ENCODE results near the gene BCKDHA.

The BCKDHA gene

DNA sequence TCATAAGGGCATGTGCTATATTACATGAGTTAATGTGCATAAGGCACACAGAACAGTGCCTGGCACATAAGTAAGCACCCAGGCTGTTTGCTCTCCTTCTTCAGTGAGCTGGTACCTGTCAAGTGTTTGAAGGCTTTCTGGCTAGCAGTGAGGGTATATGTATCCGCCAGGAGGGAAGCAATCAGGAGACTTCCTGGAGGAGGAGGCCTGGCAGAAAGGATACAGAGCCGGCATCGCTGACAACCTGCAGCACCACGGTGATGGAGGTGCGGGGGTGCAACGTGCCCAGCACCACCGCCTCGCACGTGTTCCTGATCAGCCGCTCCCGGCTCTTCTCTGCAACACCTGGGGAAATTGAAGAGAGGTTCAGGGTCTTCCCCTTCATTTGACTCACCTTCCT, 6.0 kb upstream of the BCKDHA start:
- Histone ChIP-seq H2AFZ (ENCODE audit: low read length, unreplicated experiment) (no peak overlapping the region), H3K27me3 (ENCODE audit: insufficient read depth, low read length) (no peaks in the 10 kb centered on the region), H3K27ac (ENCODE audit: low read depth, low read length) (no peak overlapping the region), H3K4me3 (ENCODE audit: low read depth, low read length) (no peak overlapping the region), H3K79me2 (ENCODE audit: control insufficient read depth, insufficient read depth, low read length, unreplicated experiment) (no peaks in the 10 kb centered on the region), H3K4me1 (ENCODE audit: control insufficient read depth, insufficient read depth, low read length, unreplicated experiment) (no peaks in the 10 kb centered on the region), H3K36me3 (ENCODE audit: insufficient read depth, low read length) (no peaks in the 10 kb centered on the region)

DNA sequence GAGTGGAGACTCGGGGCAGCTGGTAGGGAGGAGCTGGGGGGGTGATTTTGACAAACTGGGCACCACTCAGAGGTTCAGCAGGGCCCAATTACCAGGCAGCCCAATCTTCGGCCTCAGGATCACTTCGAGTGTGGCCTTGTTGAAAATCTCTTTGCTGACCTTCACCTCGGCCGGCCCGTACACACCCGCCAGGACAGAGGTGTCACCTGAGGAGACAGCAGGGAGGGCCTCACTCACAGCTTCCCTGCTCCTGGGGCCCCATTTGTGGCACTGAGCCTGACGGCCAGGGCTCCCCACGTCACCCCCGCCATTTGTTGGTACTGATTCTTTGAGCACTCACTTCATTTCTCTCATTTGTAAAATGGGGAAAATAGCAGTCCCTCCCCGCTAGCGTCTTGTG, 4.8 kb upstream of the BCKDHA start:
- no peaks in the 10 kb centered on the region for H3K27me3 ChIP-seq (ENCODE audit: insufficient read depth, low read length)
- H3K27ac ChIP-seq (ENCODE audit: low read depth, low read length) = no peak overlapping the region
- no peak overlapping the region for H2AFZ ChIP-seq (ENCODE audit: low read length, unreplicated experiment)
- H3K36me3 ChIP-seq (ENCODE audit: insufficient read depth, low read length) = no peaks in the 10 kb centered on the region
- no peak overlapping the region for H3K4me3 ChIP-seq (ENCODE audit: low read depth, low read length)
- no peaks in the 10 kb centered on the region for H3K79me2 ChIP-seq (ENCODE audit: control insufficient read depth, insufficient read depth, low read length, unreplicated experiment)
- H3K4me1 ChIP-seq (ENCODE audit: control insufficient read depth, insufficient read depth, low read length, unreplicated experiment) = no peaks in the 10 kb centered on the region

DNA sequence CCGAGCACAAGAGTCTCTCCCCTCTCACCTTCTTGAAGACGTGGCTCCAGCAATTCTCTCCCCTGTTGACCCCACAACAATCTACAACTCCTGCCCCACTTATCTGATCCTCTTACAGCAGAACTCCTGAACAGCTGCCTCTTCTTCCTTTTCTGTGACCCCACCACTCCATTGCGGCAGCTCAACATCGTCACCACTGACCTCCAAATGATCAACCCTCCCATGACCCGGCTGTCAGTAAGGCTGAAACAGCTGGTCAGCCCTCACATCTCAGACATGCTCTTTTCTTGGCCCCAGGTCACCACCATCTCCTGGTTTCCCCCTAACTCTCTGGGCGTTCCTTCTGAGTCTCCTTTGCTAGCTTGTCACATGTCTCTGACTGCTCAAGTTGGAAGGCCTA, 2.3 kb upstream of the BCKDHA start:
- H3K36me3 ChIP-seq (ENCODE audit: insufficient read depth, low read length) = no peaks in the 10 kb centered on the region
- no peak overlapping the region for H3K27ac ChIP-seq (ENCODE audit: low read depth, low read length)
- H3K4me3 ChIP-seq (ENCODE audit: low read depth, low read length) = no peak overlapping the region
- peaks cover 6% of the 10 kb centered on the region for H3K4me1 ChIP-seq (ENCODE audit: control insufficient read depth, insufficient read depth, low read length, unreplicated experiment)
- H2AFZ ChIP-seq (ENCODE audit: low read length, unreplicated experiment) = no peak overlapping the region
- H3K79me2 ChIP-seq (ENCODE audit: control insufficient read depth, insufficient read depth, low read length, unreplicated experiment) = peaks cover 10% of the 10 kb centered on the region
- no peaks in the 10 kb centered on the region for H3K27me3 ChIP-seq (ENCODE audit: insufficient read depth, low read length)

DNA sequence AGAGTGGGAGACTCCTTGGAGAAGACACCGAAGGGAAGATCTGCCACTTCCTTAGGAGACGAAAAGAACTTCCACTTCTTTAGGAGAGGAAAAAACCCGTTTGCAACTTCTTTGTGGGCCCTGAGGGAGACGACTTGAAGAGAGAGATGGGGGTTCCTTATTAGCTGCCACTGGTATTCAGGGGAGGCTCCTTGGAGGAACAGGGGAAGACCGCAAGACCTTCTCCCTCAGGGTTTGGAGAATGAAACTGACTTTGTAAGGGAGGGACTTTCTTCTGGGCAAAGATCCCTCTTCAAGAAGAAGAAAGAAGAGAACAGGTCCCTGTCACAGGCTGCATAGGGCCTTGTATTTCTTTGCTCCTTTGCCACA, 416 bp downstream of the BCKDHA start:
- Histone ChIP-seq H3K36me3 (ENCODE audit: insufficient read depth, low read length) (no peaks in the 10 kb centered on the region), H3K4me3 (ENCODE audit: low read depth, low read length) (peak overlapping the region; percentile 99), H3K4me1 (ENCODE audit: control insufficient read depth, insufficient read depth, low read length, unreplicated experiment) (peaks cover 6% of the 10 kb centered on the region), H2AFZ (ENCODE audit: low read length, unreplicated experiment) (peak overlapping the region; percentile 82), H3K27ac (ENCODE audit: low read depth, low read length) (peak overlapping the region; percentile 94), H3K79me2 (ENCODE audit: control insufficient read depth, insufficient read depth, low read length, unreplicated experiment) (peaks cover 10% of the 10 kb centered on the region), H3K27me3 (ENCODE audit: insufficient read depth, low read length) (no peaks in the 10 kb centered on the region)

DNA sequence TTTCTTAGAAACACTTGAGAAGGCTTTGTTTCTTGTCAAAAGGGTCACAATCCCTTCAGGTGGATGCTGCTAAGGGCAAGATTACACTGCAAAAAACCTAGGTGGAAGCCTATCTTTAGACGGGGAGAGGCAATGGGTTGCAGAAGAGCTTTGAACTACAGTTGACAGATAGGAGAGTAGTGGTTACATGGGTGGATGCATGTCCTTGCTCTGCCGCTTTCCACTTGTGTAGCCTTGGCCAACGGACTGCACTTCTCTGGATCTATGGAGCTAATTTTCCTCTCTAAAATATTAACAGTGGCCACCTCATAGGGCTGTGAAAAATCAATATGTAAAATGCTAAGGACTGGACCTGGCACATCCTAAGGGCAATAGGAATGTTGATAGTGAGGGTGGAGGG, 980 bp downstream of the BCKDHA start:
- peaks cover 12% of the 10 kb centered on the region for H3K79me2 ChIP-seq (ENCODE audit: control insufficient read depth, insufficient read depth, low read length, unreplicated experiment)
- H3K27ac ChIP-seq (ENCODE audit: low read depth, low read length) = no peak overlapping the region
- peaks cover 6% of the 10 kb centered on the region for H3K4me1 ChIP-seq (ENCODE audit: control insufficient read depth, insufficient read depth, low read length, unreplicated experiment)

DNA sequence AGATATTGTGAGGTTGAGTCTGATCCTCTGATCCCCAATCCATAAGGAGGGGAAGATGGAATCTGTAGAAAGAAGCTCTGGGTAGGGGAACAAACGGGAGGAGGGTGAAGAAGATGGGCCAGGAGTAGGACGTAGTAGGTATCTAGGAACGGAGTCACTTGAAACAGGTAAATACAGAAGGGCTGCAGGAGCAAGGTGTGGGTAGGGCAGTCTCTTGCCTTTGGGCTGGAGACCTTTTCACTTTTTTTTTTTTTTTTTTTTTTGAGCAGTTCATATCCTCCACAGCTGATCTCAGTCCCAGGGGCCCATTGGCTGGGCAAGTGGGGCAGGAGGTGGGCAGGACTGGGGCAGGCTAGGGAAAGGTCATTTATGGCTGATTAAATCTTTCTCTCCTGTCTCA, 1.5 kb downstream of the BCKDHA start:
- Histone ChIP-seq H3K4me3 (ENCODE audit: low read depth, low read length) (peak overlapping the region; percentile 99), H2AFZ (ENCODE audit: low read length, unreplicated experiment) (no peak overlapping the region), H3K79me2 (ENCODE audit: control insufficient read depth, insufficient read depth, low read length, unreplicated experiment) (peaks cover 12% of the 10 kb centered on the region), H3K27me3 (ENCODE audit: insufficient read depth, low read length) (no peaks in the 10 kb centered on the region), H3K4me1 (ENCODE audit: control insufficient read depth, insufficient read depth, low read length, unreplicated experiment) (peaks cover 6% of the 10 kb centered on the region), H3K27ac (ENCODE audit: low read depth, low read length) (no peak overlapping the region), H3K36me3 (ENCODE audit: insufficient read depth, low read length) (no peaks in the 10 kb centered on the region)

More for the DNA sequence above, 980 bp downstream of the BCKDHA start:
- no peaks in the 10 kb centered on the region for H3K27me3 ChIP-seq (ENCODE audit: insufficient read depth, low read length)
- H2AFZ ChIP-seq (ENCODE audit: low read length, unreplicated experiment) = no peak overlapping the region
- H3K36me3 ChIP-seq (ENCODE audit: insufficient read depth, low read length) = no peaks in the 10 kb centered on the region
- H3K4me3 ChIP-seq (ENCODE audit: low read depth, low read length) = peak overlapping the region; percentile 99

DNA sequence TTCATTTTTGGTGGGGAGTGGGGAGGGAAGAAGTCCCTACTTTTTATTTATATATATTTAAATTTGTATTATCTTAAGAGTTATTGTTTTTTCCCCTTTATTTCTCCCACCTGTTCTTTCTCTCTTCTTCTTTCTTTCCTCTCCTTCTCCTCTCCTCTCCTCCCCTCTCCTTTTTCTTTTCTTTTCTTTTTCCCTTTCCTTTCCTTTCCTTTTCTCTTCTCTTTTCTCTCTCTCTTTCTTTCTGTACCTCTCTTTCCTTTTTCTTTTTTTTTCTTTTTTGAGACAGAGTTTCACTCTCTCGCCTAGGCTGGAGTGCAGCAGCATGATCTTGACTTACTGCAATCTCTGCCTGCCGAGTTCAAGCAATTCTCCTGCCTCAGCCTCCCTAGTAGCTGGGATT, 1.9 kb downstream of the BCKDHA start:
- peaks cover 12% of the 10 kb centered on the region for H3K79me2 ChIP-seq (ENCODE audit: control insufficient read depth, insufficient read depth, low read length, unreplicated experiment)
- no peak overlapping the region for H3K4me3 ChIP-seq (ENCODE audit: low read depth, low read length)

DNA sequence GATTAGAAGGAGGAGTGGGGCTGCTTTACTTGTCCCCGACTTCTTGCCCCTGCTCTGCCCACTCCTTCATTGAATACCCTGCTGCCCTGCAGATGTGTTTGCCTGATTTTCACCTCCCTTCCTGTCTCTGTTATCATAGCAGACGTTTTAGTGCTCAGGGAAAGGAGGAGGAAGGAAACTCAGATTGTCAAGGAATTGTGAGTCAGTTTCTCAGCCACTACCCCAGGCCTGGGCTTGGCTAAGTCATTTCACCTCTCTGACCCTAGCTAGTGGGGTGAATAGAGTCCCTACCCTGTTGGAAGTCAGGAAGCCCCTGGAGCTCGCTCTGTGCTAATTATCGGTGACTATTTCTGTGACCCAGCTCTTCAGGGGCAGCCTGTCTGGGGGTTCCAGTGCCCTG, 3.9 kb downstream of the BCKDHA start:
- Histone ChIP-seq H2AFZ (ENCODE audit: low read length, unreplicated experiment) (no peak overlapping the region), H3K4me3 (ENCODE audit: low read depth, low read length) (no peak overlapping the region), H3K27me3 (ENCODE audit: insufficient read depth, low read length) (no peaks in the 10 kb centered on the region), H3K36me3 (ENCODE audit: insufficient read depth, low read length) (no peaks in the 10 kb centered on the region), H3K27ac (ENCODE audit: low read depth, low read length) (no peak overlapping the region), H3K79me2 (ENCODE audit: control insufficient read depth, insufficient read depth, low read length, unreplicated experiment) (peaks cover 12% of the 10 kb centered on the region), H3K4me1 (ENCODE audit: control insufficient read depth, insufficient read depth, low read length, unreplicated experiment) (peaks cover 6% of the 10 kb centered on the region)

More for the DNA sequence above, 1.9 kb downstream of the BCKDHA start:
- peaks cover 6% of the 10 kb centered on the region for H3K4me1 ChIP-seq (ENCODE audit: control insufficient read depth, insufficient read depth, low read length, unreplicated experiment)
- H3K36me3 ChIP-seq (ENCODE audit: insufficient read depth, low read length) = no peaks in the 10 kb centered on the region
- H3K27me3 ChIP-seq (ENCODE audit: insufficient read depth, low read length) = no peaks in the 10 kb centered on the region
- no peak overlapping the region for H2AFZ ChIP-seq (ENCODE audit: low read length, unreplicated experiment)
- no peak overlapping the region for H3K27ac ChIP-seq (ENCODE audit: low read depth, low read length)

DNA sequence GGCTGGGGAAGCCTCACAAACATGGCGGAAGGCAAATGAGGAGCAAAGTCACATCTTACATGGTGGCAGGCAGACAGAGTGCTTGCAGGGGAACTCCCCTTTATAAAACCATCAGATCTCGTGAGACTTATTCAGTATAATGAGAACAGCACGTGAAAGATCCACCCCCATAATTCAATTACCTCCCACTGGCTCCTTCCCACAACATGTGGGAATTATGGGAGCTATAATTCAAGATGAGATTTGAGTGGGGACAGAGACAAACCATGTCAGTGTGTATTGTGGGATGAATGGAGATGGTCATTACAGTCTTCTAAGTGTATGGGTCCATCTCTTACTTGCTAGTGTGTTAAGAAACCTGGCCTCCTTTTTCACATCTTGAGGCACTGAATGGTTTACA, 4.4 kb downstream of the BCKDHA start:
- Histone ChIP-seq H3K4me3 (ENCODE audit: low read depth, low read length) (no peak overlapping the region), H3K4me1 (ENCODE audit: control insufficient read depth, insufficient read depth, low read length, unreplicated experiment) (peaks cover 6% of the 10 kb centered on the region), H3K27me3 (ENCODE audit: insufficient read depth, low read length) (no peaks in the 10 kb centered on the region), H3K79me2 (ENCODE audit: control insufficient read depth, insufficient read depth, low read length, unreplicated experiment) (peaks cover 12% of the 10 kb centered on the region), H2AFZ (ENCODE audit: low read length, unreplicated experiment) (no peak overlapping the region), H3K27ac (ENCODE audit: low read depth, low read length) (no peak overlapping the region), H3K36me3 (ENCODE audit: insufficient read depth, low read length) (no peaks in the 10 kb centered on the region)

DNA sequence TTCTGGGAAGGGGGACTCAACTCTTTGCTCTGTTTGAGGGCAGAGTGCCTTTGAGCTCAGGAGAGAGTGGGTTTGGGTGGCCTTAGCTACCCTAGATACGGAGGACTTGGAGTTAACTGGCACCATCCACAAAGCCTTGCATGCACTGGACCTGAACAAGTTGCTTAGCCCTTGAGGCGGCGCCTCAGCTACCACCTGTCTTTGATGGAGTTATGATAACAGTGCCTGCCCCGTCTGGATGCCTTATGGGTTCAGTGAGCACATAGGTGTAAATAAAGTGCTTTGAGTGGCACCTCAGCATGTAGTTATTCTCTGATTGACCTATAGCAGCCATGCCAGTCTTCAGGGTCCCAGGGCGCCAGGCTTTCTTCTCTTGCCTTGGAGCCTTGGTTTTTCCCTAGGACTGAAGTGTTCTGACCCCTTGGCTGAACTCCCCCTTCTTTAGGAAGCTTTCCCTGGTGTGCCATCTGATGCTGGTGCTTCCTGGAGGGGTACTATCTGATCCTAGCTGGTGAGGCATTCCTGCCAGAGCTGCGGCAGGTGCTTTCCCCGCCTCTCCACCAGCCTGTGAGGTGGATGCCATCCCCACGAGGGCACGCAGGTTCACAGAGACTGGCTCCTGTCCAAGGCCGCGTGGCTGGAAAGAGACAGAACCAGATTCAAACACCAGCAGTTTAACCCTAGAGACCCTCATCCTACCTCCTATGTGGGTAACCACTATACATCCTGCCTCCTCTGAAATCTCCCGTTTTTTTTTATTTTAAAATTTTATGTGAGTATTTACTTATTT, 5.8 kb downstream of the BCKDHA start:
- Histone ChIP-seq H3K27ac (ENCODE audit: low read depth, low read length) (no peak overlapping the region), H3K79me2 (ENCODE audit: control insufficient read depth, insufficient read depth, low read length, unreplicated experiment) (peaks cover 8% of the 10 kb centered on the region), H2AFZ (ENCODE audit: low read length, unreplicated experiment) (no peak overlapping the region), H3K4me1 (ENCODE audit: control insufficient read depth, insufficient read depth, low read length, unreplicated experiment) (peaks cover 4% of the 10 kb centered on the region), H3K4me3 (ENCODE audit: low read depth, low read length) (no peak overlapping the region), H3K27me3 (ENCODE audit: insufficient read depth, low read length) (no peaks in the 10 kb centered on the region), H3K36me3 (ENCODE audit: insufficient read depth, low read length) (no peaks in the 10 kb centered on the region)

DNA sequence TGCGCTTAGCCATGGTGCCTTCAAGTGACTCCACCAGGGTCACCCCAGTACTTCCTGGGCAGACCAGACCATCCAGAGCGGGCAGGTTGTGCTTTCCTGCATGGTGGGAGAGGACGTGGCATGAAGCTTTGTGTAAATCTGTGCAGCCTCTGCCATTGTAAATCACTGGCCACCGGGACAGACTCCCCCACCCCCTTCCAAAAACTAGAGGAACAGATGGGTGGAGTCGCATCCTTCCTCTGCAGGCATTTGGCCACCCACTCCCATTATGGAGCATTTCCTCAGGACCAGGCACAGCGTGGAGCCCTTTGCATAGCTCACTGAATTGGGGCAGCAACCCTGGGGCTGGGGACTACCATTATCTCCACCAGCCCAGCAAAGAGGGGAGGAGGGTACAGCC, 8.2 kb downstream of the BCKDHA start:
- Histone ChIP-seq H3K36me3 (ENCODE audit: insufficient read depth, low read length) (no peaks in the 10 kb centered on the region), H3K27ac (ENCODE audit: low read depth, low read length) (no peak overlapping the region), H3K4me3 (ENCODE audit: low read depth, low read length) (no peak overlapping the region), H3K27me3 (ENCODE audit: insufficient read depth, low read length) (no peaks in the 10 kb centered on the region), H3K4me1 (ENCODE audit: control insufficient read depth, insufficient read depth, low read length, unreplicated experiment) (peaks cover 9% of the 10 kb centered on the region), H3K79me2 (ENCODE audit: control insufficient read depth, insufficient read depth, low read length, unreplicated experiment) (peaks cover 2% of the 10 kb centered on the region), H2AFZ (ENCODE audit: low read length, unreplicated experiment) (no peak overlapping the region)
